Activated CD8-positive, alpha-beta memory T cell treated with anti-CD3 and anti-CD28 coated beads, Interleukin-2, amount 50 U/mL, for 1 hour (primary cell): ENCODE measurements around the gene FAM151A.

Source experiments
- DNase-seq: peaks from one replicate; pipeline ENCODE4 v3.0.0-alpha.2; 2020; ENCODE audit errors: extremely low read depth

The FAM151A gene

DNA sequence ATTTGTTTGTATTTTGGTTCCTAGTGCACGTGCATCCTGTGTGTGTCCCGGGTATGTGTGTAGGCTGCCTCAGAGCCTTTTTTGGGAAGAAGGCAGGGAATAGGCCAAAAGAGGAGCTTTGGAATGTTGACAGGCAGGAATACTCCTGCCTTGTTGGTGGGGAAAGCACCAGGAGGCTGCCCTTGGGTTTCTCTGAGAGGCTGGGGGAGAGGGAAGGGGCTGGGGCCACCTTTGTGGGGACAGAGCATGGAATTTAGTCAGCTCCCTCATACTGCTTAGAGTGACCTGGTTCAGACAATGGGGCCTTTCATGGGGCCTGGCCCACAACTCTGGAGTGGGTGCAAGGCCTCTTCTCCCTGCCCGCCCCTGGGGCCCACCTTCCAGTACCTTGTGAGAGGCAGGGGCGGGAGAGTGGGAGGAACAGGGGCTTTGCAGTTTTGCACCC lies 44.0 kb downstream of the FAM151A start:
- no peak for DNase-seq

DNA sequence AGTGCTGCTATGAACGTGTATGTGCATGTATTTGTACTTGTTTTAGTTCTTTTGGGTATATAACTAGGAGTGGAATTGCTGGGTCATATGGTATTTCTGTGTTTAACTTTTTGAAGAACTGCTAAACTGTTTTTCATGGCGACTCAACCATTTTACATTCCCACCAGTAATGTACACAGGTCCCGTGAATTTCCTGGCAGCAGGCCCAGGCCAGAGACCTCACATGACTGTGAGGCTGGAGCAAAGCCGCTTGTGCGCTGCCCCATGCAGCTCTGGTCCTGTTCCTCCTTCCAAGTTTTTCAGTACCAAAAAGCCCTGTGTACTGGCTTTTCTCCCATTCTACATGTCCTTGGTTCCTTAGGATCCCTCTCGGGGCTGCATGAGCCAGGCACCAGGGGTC lies 45.7 kb downstream of the FAM151A start:
- DNase-seq, result no peak

DNA sequence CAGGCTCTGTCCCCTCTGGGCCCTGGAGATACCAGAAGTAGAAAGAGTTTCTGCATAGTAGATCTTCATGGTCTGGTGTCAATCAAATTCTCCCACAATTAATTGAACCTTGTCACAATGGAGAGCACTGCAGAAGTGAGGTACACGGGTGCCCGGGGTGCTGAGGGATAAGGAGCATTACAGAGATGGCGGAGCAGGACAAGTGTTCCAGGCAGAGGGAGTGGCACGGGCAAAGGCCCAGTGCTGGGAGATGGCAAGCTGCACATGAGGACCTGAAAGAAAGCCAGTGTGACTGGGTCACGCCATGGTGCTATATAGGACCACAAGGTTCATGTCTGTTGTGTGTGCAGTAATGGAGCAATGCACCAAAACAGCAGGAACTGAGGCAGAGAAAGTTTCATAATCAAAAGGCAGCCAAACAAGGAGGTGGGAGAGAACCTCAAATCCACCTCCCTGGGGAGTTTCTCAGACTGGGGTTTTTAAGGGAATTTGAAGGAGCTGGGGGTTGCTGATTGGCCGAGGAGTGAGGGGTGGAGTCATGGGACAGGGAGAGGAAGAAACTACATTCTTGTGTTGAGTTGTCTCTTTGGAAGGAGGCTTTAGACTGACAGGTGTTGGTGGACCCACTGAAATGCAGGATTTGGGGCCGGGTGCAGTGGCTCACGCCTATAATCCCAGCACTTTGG lies 47.6 kb downstream of the FAM151A start:
- no peak for DNase-seq

DNA sequence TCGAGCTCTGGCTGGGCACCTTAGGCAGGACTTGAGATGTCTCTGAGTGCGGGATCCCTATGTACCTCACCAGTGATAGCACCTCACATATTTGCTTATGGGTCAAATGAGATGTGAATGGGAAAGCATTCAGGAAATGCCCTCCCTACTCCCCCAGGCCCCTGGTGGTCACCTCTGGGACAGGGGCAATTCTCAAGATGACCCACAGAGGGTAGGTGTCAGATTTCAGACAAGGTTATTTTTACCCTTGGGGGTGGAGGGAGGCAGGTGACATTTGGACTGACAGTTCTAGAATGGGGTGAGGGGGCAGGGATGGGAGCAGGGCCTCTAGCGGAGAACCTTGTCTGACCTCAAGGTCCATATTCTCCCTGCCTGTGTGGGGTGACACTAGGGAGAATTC lies 48.2 kb downstream of the FAM151A start:
- DNase-seq, result no peak

DNA sequence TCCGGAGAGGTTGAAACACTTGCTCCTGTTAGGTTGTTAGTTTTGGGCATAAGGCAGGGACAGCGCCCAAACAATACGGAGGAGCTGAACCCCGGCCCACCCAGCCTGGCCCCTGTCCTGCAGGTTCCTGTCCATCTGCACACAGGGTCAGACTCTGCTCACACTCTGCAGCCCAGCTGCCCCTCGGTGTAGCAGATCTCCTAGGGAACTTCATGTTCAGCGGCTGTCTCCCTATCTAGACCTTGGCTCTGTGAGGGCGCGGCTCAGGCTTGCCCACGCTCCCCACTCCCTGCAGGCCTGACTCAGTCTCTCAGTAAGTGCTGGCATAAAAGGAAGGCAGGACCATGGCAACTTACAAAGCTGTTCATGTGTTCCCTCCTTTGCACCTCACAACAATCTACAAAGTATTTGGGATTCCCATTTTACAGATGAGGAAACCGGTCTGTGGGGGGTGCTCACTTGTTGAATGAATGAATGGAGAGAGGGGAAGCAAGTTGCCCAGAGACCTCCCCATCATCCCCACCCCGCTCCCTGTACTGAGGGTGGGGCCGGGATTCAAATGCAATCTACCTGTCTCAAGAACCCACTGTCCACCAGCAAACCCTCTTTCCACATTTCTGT lies 49.1 kb downstream of the FAM151A start:
- DNase-seq, result no peak

DNA sequence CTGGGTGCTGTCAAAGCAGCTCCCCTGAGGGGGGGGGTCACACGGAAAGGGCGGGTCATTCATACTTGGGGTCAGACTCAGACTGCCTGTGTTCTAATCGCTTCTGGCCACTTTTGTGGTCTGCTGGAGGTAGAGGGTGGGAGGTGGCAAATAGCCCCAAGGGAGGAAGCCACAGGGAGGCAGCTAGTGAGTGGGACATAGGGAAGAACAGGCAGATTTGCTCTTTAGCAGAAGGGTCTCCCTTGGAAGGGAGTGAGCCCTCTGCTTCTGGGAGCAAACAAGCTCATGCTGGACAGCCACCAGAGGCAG lies 50.8 kb downstream of the FAM151A start:
- no peak for DNase-seq

DNA sequence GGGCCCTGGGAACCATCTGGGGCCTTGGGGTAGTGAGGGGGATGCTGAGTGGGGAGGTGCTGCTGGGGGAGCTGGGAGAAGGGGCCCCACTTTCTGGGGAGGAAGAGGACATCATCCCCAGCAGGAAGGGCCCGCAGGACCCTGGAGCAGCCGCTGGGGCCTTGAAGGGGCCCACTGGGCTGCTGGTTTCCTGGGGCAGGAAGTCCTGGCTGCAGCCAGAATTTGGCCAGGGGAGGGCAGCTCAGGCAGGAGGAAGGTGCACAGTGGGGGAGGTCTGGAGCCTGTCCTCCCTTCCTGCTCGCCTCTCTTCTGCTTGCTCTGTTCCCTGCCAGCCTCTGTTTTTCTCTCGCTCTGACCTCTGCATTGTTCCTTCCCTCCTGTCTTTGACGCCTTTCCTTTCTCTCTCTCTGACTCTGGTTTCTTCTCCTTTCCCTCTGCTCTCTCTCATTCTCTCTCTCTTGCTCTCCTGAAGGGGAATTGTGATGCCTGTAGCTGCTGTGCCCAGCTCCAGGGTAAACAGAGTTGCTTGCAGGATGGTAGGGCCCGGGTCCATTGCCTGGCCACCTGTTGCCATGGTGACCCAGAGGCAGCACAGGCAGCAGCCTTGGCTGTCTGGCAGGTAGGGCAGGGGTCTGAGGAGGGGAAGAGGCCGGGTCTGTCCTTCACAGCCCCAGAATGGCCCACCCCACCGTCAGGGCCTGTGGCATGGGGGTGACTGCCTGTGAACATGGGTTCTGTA lies 51.4 kb downstream of the FAM151A start:
- no peak for DNase-seq

DNA sequence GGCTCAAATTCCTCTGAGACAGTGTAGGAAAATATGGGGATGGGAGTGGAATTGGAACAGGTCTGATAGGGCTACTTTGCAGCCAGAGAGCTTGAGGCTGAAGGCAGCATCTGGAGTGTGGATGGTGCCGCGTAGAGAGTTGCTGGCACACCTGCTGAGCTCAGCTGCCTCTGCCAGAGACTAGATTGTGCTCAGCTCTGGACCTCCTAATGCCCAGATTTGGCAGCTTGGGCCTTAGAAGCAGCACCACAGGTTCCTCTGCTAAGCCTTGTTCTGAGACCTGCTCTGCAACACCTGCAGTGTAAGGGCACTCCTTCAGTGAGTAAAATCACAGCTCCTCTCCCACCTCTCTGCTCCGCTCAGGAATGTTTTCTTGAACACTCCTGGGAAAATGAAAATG lies 52.0 kb downstream of the FAM151A start:
- DNase-seq, result no peak

DNA sequence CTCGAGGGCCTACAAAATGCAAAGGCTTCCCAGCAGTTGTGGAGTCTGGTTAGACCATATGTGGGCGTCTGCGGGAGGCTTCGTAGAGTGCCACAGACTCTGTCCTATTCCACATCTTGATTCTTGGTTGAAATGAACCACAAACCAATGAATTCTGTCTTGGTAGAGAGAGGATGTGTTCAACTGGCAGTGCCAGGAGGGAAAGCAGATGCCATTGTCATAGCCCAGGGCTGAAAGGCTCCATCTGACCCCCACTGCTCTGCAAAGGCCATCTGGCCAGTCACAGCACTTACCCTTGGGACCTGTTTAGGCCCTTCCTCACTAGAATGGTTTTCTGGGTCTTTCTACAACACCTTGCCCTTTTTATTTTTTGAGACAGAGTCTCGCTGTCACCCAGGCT lies 53.2 kb downstream of the FAM151A start:
- DNase-seq, result no peak

DNA sequence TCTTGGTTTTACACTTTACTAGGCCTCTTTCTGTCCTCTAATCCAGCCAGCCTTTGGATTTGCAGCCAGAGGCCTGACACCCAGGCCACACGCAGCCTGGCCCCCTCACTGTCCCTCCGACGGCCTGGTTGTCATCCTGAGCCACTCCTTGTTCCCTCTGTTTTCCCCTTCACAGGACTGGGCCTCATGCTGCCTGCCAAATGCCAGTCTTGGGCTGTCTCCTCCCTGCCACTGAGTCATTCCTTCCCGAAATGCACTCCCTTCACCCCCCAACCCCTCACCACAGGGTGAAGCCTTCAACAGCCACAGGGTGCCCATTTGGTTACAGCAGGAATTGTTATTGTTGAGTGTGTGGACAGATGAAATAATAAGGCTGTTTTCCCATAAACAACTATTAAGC lies 54.0 kb downstream of the FAM151A start:
- DNase-seq, result no peak

DNA sequence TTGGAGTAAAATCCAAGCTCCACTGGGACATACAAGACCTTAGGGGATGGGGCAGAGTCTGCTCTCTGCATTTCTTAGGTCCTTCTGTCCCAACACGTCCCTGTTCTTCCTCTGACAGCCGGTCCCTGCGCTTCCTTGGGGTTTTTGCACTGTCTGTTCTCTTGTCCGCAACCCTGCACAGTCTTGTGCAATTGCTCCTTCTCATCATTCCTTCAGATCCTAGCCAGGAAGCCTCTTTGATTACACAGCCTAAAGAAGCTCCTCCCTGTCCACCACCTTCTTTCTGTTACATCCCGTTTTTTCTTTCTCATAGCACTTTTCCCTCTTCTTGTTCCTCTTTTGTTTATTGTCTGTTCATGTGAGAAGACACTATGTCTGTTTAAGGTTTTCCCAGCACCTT lies 55.4 kb downstream of the FAM151A start:
- no peak for DNase-seq

DNA sequence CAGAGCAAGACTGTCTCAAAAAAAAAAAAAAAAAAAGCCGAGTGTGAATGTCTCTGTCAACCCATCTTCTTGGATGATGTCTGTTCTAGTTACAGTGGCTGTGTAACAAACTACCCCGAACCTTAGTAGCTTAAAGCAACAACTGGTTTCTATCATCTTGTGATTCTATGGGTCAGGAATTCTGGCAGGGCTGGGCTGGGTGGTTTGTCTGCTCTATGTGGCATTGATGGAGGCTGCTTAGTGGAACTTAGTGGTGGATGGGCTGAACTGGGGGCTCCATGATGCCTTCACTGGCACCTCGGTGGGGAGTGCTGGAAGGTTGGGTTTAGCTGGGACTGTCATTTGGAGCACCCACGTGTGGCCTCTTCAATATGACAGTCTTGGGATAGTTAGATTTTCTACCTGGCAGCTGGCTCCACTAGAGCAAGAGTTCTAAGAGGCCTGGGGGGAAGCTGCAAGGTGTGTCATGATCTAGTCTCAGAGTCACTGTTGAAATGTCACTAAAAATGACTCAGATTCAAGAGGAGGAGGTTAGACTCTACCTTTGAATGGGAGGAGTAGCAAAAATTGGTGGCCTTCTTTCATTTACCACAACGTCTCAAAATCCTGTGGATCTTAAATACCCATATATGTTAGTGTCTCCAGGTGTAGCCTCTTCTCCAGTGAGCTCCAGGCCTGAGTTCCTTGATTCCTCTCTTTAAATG lies 56.7 kb downstream of the FAM151A start:
- DNase-seq, result no peak

DNA sequence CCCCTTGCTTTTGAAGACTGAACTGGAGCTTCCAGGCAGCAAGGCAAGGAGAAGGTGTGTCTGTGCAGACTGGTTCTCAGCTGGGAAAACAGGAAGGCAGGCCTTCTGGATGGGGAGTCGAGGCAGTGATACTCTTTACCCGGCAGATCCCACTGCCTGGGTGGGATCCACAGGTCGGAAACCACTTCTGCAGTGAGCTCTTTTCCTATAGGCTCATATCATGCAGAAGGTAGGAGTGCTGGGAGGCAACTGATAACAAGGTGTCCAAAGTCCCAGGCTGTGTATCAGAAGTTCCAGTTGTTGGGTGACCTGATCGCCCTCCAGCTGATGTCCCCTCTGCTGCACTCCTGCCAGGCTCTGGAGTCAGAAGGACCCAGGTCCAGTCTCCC lies 58.2 kb downstream of the FAM151A start:
- DNase-seq, result no peak

DNA sequence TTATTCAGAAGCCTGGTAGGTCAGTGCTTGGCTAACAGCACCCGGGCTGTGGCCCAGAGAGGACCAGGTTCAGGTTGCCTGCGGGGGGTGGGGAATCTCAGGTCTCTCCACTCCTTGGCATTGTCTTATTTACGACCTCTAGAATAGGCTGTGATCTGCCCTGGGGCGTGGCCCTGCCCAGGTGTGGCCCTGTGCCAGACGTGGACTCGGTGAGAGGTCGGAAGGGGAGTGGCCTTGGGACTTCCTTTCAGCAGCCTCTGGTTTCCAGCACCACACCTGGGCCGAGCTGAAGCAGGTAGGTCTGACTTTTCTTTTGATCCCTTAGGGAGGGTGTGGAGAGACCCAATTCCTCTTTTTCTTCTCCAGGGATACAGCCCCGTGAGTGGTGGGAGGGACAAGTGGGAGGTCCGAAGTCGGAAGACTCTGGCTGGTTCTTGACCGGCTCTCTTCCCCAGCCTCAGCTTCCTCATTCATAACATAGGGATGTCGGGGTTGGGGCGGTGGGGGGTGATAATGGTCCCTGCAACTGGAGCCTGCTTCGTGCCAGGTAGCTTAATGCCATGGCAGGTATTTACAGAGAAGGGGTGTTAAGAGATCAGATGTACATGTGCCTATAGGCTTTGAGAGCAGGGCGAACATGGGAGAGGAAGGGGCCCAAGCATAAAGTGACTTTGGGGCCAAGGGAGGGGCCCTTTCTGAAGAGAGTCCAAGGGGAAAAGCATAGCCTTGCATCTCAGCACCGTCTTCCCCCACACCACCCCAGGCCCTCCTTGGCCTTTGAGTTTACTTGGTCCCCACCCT lies 58.8 kb downstream of the FAM151A start:
- no peak for DNase-seq

DNA sequence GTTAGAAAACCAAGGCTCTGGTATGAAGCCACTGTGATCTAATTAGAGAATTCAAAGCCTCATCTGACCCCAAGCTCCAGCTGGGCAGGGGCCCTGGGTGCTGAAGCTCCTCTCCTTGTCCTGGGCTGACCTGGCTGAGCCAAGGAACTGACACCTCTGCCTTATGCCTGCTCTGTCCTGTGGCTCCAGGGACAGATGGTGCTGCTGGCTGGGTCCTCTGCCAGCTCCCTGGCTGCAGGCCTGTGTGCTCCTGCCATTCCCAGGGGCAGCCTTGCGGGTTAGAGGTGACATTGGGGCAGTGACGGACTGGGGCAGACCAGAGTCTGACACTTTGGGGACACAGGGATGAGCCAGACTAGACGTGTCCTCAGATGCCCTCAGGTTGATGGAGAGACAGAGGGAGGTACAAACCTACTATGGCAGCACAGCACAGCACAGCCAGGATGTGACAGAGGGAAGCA lies 63.5 kb downstream of the FAM151A start:
- DNase-seq, result no peak
